T-helper 17 cell (primary cell): ENCODE measurements around the gene SULT1C2. TPM values are rescaled to one million over a fixed set of nuclear protein-coding genes. Genes with fewer than 3 reads are reported as not detected.
"Not testable (repeated sequence)": the region's sequence is repeated elsewhere in the genome, so short reads cannot be mapped to it uniquely, and the experiment has no call there.

Experiments used
- ATAC-seq: fragments of 150-1000 bp; cut with Tn5 transposase; 2 replicates; pipeline ENCODE4 v1.10.0; 2021; ENCODE audit warnings: mild to moderate bottlenecking, moderate library complexity
- DNase-seq, 3 donors: peaks; one replicate each; pipeline versions ENCODE4 v3.0.0 to v3.0.0-alpha.2; 2020 to 2021
- H3K9me3 ChIP-seq: one replicate; pipeline ENCODE4 v1.7.0; 2013; ENCODE audit warnings: low read length, mild to moderate bottlenecking; ENCODE audit not compliant: control insufficient read depth, poor library complexity, severe bottlenecking
- H3K27ac Mint-ChIP-seq: one replicate; pipeline ENCODE4 v1.8.0; 2022; ENCODE audit warnings: mild to moderate bottlenecking, moderate library complexity, mixed read lengths
- H3K27me3 Mint-ChIP-seq: one replicate; pipeline ENCODE4 v1.8.0; 2022; ENCODE audit warnings: mixed read lengths
- H3K36me3 Mint-ChIP-seq: one replicate; pipeline ENCODE4 v1.8.0; 2022; ENCODE audit warnings: low read depth, mixed read lengths
- H3K4me1 Mint-ChIP-seq: one replicate; pipeline ENCODE4 v1.8.0; 2022; ENCODE audit warnings: mild to moderate bottlenecking, mixed read lengths
- H3K4me3 Mint-ChIP-seq: one replicate; pipeline ENCODE4 v1.8.0; 2022; ENCODE audit warnings: mild to moderate bottlenecking, moderate library complexity, mixed read lengths
- total RNA-seq, 4 donors: library from RNA in 2 of 4; stranded (reverse) in 2 of 4; gene quantifications; one replicate each; pipeline ENCODE4 v1.2.3 and lab custom pipeline; 2022 to 2026

Gene SULT1C2
- total RNA-seq, 2 donors from 2014 or later: not detected

GRCh38 chr2:108346827-108347226 is 58.1 kb downstream of the SULT1C2 start:
- Mint-ChIP-seq H3K27me3 (peaks cover 24% of the 10 kb centered on the region), H3K4me1 (peaks cover 3% of the 10 kb centered on the region), H3K27ac (no peak overlapping the region), H3K4me3 (no peak overlapping the region), H3K36me3 (peaks cover 3% of the 10 kb centered on the region)
- peaks cover 3% of the 10 kb centered on the region for H3K9me3 ChIP-seq
- DNase-seq (no peak), ATAC-seq (no peak)

DNA sequence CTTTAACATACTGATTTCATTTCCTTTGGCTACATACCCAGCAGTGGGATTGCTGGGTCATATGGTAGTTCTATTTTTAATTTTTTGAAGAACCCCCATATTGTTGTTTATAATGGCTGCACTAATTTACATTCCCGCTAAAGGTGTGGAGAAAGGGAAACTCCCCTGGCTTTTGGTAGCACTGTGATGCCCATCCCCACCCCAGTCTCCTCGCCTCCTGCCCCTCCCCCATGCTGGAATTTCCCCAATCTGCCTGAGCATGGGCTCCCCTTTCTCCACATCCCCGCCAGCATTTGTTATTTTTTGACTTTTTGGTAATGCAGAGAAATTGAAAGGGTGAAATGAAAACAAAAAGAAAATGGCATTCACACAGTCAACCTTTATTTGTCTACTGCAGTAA is 59.1 kb downstream of the SULT1C2 start:
- peaks cover 33% of the 10 kb centered on the region for H3K27me3 Mint-ChIP-seq

GRCh38 chr2:108348816-108349570 is 60.3 kb downstream of the SULT1C2 start:
- no peak overlapping the region for H3K4me3 Mint-ChIP-seq
- ATAC-seq (no peak), DNase-seq (no peak)
- H3K27me3 Mint-ChIP-seq: peaks cover 32% of the 10 kb centered on the region
- no peak overlapping the region for H3K27ac Mint-ChIP-seq
- no peaks in the 10 kb centered on the region for H3K9me3 ChIP-seq
- peaks cover under 1% of the 10 kb centered on the region for H3K4me1 Mint-ChIP-seq
- H3K36me3 Mint-ChIP-seq: peaks cover 1% of the 10 kb centered on the region

More for the DNA sequence above, 59.1 kb downstream of the SULT1C2 start:
- Mint-ChIP-seq H3K4me3 (no peak overlapping the region), H3K4me1 (peaks cover 3% of the 10 kb centered on the region), H3K36me3 (peaks cover 3% of the 10 kb centered on the region), H3K27ac (no peak overlapping the region)
- DNase-seq (no peak), ATAC-seq (no peak)
- H3K9me3 ChIP-seq: peaks cover 3% of the 10 kb centered on the region

- Mint-ChIP-seq H3K27ac (no peak overlapping the region), H3K27me3 (peaks cover 26% of the 10 kb centered on the region), H3K36me3 (no peaks in the 10 kb centered on the region), H3K4me1 (no peaks in the 10 kb centered on the region), H3K4me3 (no peak overlapping the region)
- ATAC-seq (no peak), DNase-seq (no peak)
- no peaks in the 10 kb centered on the region for H3K9me3 ChIP-seq
These were observed 60.9 kb downstream of the SULT1C2 start for GRCh38 chr2:108349571-108349928.

GRCh38 chr2:108351889-108352288 is 63.2 kb downstream of the SULT1C2 start:
- H3K36me3 Mint-ChIP-seq: no peaks in the 10 kb centered on the region
- no peak overlapping the region for H3K4me3 Mint-ChIP-seq
- H3K4me1 Mint-ChIP-seq: no peaks in the 10 kb centered on the region
- H3K27ac Mint-ChIP-seq: no peak overlapping the region
- no peak for DNase-seq
- ATAC-seq: no peak
- H3K9me3 ChIP-seq: no peaks in the 10 kb centered on the region
- peaks cover 29% of the 10 kb centered on the region for H3K27me3 Mint-ChIP-seq

DNA sequence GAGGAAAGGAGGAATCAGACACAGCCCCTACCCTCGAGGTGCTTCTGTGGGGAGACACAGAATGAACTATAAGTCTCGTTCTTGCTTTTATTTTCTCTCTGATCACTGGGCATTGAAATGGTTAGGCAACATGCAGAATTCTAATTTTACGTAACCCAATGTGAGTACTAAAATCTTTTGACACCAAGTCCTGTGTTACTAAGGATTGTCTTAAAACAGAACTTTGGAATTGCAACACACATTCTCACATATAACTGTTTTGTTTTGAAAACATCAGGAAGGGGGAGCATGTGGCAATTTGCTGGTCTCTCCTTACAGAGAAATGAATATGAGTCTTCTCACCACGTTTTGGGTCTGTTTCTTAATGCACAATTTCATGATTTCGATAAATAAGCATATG is 65.4 kb downstream of the SULT1C2 start:
- Mint-ChIP-seq H3K4me1 (no peaks in the 10 kb centered on the region), H3K36me3 (peaks cover 3% of the 10 kb centered on the region), H3K27ac (no peak overlapping the region), H3K4me3 (no peak overlapping the region), H3K27me3 (peaks cover 46% of the 10 kb centered on the region)
- H3K9me3 ChIP-seq: no peaks in the 10 kb centered on the region
- ATAC-seq: no peak
- DNase-seq: no peak

DNA sequence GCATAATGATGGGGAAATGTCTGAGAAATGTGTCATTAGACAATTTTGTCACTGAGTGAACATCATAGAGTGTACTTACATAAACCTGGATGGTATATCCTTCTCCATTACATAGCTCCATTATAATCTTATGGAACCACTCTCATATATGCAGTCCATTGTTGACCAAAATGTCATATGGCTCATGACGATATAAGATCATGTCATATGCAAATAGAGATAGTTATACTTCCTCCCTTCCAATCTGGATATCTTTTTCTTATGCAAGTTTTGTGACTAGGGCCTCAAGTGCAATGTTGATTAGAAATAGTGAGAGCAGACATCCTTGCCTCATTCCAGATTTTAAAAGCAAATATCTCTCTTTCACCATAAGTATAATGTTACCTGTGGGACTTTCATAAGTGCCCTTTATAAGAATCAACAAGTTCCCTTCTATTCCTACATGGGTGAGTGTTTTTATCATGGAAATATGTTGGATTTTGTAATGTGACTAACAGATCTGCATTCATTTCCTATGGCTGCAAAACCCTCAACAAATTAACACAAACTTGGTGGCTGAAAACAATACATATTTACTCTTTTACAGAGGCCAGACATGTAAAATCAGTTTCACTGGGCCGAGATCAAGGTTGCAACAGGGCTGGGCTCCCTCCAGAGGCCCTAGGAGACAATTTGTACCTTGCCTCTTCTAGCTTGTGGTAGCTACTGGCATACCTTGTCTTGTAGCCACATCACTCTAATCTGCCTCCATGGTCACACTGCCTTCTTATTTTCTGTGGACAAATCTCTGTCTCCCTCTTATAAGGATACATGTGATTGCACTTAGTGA is 67.4 kb downstream of the SULT1C2 start:
- no peak for ATAC-seq
- peaks cover 3% of the 10 kb centered on the region for H3K36me3 Mint-ChIP-seq

DNA sequence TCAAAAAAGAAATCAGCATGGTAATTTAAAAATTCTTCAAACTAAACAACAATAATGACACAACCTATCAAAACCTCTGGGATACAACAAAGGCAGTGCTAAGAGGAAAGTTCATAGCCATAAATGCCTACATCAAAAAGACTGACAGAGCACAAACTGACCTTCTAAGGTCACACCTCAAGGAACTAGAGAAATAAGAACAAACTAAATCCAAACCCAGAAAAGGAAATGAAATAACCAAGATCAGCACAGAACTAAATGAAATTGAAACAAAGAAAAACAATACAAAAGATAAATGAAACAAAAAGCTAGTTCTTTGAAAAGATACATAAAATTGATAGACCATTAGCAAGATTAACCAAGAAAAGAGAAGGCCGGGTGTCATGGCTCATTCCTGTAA is 70.6 kb downstream of the SULT1C2 start:
- ATAC-seq, DNase-seq, H3K4me3 Mint-ChIP-seq, H3K27ac Mint-ChIP-seq, H3K4me1 Mint-ChIP-seq, H3K9me3 ChIP-seq: not testable (repeated sequence)
- Mint-ChIP-seq H3K36me3 (peaks cover 10% of the 10 kb centered on the region), H3K27me3 (peaks cover 50% of the 10 kb centered on the region)

More for the DNA sequence above, 67.4 kb downstream of the SULT1C2 start:
- no peaks in the 10 kb centered on the region for H3K4me1 Mint-ChIP-seq
- no peaks in the 10 kb centered on the region for H3K9me3 ChIP-seq
- H3K27ac Mint-ChIP-seq: no peak overlapping the region
- no peak for DNase-seq
- peaks cover 53% of the 10 kb centered on the region for H3K27me3 Mint-ChIP-seq
- H3K4me3 Mint-ChIP-seq: no peak overlapping the region

Other genes with a start within 250 kb of the SULT1C2 start
- gene SULT1C3, start 48.9 kb upstream of the SULT1C2 start, total RNA-seq: not detected
- gene SULT1C4, start 89.1 kb downstream of the SULT1C2 start, total RNA-seq: under 1 TPM in 1 of 2 donors, not detected in 1; 0.31 TPM
- gene GCC2, start 160.3 kb downstream of the SULT1C2 start, total RNA-seq: 100 to 1,000 TPM in 1 of 2 donors, 10 to 100 TPM in 1; 81.3 to 105 TPM
- 100 to 1,000 TPM; 141 to 233 TPM for gene LIMS1, start 245.6 kb downstream of the SULT1C2 start, total RNA-seq